Femur (tissue), 1 donor: ENCODE data around the gene SGCB.

ENCODE experiments used
- DNase-seq: peaks from one replicate; pipeline ENCODE4 v3.0.0-alpha.2; 2017

The SGCB gene

DNA sequence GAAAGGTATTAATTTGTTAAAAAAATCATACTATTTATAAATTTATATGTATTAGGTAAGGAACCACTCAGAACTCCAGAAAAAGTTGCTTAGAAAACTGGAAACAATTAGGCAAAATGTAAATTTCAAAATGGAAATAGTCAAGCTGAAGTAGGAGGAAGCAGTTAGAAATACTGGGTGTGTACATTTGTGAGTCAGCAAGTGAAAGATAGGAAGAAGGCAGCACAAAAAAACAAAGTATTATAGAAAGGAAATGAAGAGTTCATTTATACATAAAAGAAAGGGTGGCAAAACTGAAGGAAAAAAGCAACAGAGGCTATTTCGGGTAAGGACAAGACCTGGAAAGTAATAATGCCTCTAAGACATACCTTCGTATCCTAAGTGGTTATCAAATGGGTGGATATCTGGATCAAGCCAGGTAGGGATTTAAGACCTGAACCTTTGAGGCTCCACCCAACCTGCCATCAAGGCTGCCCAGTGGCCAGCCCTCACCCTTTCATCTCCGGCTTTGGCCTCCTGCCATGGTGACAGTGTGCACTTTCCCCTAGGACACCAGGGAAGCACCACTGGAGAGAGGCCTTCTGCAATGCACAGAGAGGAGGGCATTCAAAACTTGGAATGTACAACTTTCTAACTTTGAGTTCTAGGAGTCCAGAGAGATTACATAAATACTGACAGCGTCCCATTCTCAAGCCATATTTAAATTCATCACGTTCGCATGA lies 18.0 kb downstream of the SGCB start, which contains the start of gene LRRC66:
Gene LRRC66 (minus strand): TSS at position 428 of the 722 bp plus-strand sequence. CDS start 2,750 bp downstream, outside the sequence.
- no peak for DNase-seq

DNA sequence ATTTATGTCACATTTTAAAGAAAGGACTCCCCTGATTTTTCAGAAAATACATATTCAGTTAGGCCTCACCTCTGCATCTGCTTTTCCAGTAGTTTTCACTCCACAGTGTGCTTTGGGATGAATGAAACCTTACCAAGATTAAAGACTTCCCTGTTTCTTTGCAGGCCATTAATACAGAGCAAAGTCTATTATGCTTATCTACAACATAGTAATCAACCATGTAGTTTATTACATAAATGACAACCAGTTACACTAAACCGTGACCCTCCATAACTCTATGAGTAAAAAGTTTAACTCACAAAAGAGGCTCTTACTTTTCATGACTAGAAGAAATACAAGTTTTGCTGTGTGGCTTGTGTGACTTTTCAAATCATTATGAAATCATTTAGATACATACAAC lies 20.3 kb downstream of the SGCB start:
- no peak for DNase-seq

DNA sequence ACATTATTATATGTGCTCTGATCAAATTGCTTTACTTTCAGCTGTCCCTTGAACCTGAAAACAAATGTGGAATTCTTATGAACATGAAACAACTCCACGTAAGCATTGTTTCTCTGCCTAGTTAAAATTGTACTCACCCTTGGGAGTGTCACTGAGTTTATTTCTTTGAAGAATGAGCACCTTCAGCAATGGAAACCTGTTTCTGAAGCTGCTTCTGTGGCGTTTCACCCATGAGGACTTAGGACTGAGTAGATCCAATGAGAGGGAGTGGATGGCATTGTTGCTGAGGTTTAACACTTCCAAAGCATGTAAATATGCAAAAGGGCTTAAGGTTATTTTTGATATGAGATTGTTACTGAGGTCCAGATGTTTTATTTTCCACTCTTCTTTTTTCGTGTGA lies 21.1 kb downstream of the SGCB start:
- DNase-seq: no peak

DNA sequence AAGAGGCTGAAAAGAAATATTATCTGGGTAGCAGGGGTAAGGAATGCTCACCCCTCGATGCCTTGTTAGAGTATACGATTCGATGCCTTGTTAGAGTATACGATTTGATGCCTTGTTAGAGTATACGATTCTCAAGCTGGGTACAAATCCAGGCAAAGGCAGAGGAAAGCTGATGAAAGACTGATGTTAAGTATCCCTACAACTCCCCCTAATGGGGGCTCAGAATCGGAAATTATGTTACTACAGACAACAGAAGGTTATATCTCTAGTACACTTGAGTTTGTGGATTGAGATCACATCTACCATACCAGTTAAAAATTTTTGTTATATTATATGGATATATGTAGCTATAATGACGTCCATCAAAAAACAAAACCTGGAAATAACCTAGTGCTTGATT lies 22.7 kb downstream of the SGCB start:
- DNase-seq: no peak

DNA sequence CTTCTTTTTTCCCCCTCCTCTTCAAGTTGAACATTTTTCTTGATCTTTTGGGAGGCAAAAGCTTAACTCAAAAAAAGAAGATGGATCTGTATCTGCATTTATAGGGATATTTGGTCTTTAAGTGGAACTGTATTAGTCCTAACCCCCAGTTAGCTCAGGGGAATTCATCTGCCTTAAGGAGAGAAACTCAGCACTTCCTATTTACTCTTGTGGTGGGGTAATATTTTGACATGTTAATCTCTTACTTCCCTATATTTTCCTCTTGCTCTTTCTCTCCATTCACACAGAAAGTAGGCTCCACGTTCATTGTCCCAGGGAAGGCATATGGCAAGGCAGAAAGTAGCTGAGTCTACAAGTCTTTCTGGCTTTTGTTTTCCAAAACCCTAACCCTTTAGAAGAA lies 23.2 kb downstream of the SGCB start:
- no peak for DNase-seq

DNA sequence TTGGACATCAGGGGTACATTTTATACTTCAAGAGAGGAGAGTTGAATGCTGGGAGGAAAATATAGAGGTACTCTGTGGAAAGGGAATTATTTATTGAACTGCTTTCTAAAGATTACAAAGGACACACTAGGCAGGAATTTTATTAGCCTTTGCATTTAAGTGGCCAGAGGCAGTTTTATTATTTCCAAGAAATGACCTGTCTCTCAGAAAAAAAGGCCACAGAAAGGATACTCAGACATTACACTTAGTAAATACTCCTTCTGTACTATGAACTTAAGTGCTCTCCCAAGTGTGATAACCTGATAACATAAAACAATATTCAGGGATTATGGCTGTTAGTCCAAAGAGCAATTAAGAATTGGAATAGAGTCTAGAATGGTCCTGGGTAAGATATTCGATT lies 25.4 kb downstream of the SGCB start:
- no peak for DNase-seq

DNA sequence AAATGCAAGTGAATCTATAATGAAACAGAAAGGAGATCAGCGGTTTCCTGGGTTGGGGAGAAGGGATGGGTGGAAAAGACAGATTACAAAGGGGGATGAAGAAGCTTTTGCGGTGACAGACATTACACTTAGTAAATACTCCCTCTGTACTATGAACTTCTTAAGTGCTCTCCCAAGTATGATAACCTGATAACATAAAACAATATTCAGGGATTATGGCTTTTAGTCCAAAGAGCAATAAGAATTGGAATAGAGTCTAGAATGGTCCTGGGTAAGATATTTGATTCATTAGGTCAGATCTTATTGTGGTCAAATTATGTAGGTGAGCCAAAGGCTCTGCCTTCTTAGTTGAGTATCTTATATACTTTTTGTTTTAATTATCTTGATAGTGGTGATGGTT lies 27.1 kb downstream of the SGCB start:
- no peak for DNase-seq

DNA sequence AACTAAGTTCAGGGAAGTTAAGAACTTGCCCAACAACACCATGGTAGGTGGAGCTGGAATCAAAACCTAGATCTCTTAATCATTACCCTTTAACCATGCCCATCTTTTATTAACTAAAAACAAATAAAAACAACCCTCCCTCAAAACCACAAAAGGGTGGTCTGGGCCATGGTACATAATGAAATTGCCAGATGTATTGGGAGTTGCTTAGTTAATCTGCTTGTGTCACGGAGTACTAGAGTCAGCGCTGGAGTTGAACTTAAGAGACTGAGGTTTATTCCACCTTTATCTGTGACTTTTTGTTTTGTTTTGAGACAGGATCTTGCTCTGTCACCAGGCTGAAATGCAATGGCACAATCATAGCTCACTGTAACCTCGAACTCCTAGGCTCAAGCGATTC lies 31.2 kb downstream of the SGCB start:
- DNase-seq: no peak

DNA sequence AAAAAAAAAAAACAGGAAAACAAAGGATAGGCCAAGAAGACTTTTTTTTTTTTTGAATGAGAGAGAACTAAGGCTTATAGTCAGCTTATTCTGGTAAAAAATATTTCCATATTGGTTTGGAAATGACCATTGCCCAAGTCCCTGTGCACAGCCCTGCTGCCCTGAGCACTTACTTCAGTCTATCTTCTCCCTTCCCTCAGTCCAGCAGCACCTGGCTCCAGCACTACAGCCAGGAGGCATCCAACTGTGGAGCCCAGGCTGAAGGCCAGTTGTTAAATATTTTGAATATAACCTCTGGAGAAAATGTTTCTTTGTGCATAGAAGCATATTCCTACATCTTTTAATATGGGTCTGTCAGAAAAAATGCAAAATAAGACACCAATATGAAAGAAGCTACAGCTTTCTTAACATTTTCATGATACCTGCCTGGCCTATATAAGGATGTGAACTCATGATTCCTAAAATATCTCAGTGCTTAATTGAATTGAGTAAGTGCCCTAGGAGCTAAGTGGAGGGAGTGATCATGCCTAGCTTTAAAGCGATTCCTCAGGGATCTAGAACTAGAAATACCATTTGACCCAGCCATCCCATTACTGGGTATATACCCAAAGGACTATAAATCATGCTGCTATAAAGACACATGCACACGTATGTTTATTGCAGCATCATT lies 32.4 kb downstream of the SGCB start:
- DNase-seq: no peak

DNA sequence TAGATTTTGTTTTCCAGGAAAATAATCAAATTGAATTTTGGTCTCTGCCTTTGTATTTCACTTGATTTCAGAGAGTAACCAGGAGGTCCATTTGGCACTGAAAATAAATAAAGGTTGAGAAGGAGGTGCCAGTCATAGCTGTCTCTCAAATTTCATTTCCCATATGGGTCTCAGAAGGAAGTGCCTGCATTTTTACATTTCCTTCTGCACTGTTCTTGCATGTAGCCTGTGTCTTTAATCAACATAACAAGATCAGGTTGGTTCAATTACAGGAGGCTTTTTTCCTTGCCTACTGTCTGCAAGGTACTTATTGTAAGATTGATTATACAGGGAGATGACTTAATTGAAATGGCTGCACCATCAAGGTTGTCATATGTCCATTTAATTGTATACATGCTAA lies 33.7 kb downstream of the SGCB start:
- no peak for DNase-seq

DNA sequence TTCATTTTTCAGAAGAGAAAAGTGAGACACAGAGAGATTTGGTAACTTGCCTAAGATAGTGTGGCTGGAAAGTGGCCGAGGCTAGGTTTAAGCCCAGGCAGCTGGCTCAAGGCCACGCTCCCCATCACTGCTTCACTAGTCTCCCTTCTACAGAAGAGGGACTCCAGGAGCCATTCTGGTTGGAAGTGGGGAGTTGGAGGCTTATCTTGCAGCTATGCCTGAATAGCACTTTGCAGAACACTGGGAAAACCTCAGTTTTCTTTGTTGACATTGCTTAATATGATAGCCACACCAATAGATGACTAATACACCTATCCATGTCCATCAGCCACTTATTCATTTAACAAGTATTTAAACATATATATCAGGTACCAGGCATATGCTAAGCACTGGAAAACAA lies 36.5 kb downstream of the SGCB start:
- no peak for DNase-seq

DNA sequence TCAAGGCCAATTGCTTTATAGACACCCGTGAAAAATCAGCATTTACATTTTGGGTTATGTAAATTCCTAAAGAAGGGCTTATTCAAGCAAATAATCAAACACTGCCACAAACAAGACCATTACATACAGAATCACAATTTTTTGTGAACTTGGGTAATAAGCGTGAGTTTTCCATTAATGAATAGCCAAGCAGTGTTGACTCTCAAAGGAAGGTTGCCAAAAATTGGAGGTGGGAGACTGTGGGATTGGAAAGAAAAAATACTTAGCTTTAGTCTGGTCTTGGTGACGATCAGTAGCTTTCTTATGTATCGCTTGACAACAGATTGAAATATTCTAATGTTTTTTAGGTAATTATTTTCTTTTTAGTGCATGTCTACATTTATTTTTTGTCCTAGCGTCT lies 38.8 kb downstream of the SGCB start:
- no peak for DNase-seq

DNA sequence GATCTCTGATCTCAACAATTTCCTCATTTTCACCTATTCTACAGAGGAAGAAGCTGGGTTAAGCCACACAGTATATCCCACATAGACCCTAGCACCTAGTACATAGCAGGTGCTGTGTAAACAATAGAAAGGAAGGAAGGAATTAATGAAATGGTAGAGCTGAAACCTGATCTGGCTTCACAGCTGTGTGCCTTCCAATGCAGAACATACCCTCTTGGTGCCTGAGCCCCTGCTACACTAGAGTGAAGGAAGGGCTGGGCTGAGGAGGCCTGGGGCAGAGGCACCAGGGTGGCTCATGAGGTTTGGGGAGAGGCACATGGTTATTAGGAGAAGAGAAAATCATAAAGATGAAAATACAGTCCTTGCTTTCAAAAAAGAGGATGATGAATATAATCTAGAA lies 39.3 kb downstream of the SGCB start:
- no peak for DNase-seq

DNA sequence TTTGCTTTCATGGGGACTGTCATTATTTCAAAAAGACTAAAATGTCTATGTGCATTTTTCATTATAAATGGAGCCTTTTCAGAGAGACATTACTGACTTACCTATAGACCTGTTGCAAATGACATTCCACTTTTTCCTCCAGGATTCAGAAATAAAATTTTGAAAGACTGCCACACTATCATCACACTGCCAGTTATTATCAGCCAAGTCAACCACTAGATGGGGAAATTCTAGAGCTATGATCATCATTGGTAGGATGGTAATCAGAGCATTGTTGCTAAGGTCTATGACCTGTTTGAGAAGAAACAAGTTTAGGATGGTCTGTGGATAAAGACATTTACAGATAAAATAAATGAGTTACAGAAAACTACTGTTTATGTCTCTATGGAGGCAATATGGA lies 40.5 kb downstream of the SGCB start:
- DNase-seq: no peak

DNA sequence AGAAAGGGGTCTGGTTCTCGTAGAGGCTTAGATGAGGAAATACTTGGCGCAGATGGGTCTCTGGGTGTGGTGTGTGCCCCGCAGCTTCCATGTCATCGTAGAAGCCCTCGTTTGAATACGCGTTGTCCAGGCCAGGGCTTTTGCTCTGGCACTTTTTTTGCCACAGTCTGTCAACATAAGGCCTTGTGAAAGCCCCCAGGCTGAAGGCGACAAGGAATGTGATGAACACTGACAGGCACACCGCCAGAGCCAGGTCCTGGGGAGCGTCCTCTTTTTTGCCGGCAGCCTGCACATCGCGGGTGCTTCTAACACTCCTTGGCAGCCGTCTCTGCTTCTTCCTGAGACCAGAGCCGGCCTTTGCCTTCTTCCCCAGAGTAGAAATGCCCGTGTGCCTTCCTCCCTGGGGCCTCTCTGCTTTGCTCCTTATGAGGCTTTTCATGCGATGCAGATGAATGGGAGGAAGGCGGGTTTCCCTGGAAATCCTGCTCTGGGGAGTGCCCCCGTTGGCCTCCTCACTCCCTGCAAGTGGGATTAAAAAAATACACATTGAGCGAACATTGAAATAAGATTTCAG lies 42.4 kb downstream of the SGCB start:
- DNase-seq: no peak
